ENCODE data around the gene MAGI2. TPM values are rescaled to one million over a fixed set of nuclear protein-coding genes. Genes with fewer than 3 reads are reported as not detected.
"Not testable (repeated sequence)": the region's sequence is repeated elsewhere in the genome, so short reads cannot be mapped to it uniquely, and the experiment has no call there.

MAGI2 gene
- total RNA-seq, 1 donor from 2014 or later: 6.0 TPM

GRCh38 chr7:78578686-78579085 lies 874.8 kb downstream of the MAGI2 start:
- no peak for DNase-seq (ENCODE audit: low read depth)

- DNase-seq (ENCODE audit: low read depth): not testable (repeated sequence)
These were observed 876.1 kb downstream of the MAGI2 start for GRCh38 chr7:78577174-78577952.

- DNase-seq (ENCODE audit: low read depth): peak; percentile 31
These were observed 877.2 kb downstream of the MAGI2 start for GRCh38 chr7:78576236-78576635.

- DNase-seq (ENCODE audit: low read depth): no peak
These were observed 882.2 kb downstream of the MAGI2 start for GRCh38 chr7:78571292-78571691.

GRCh38 chr7:78568690-78569089 lies 884.8 kb downstream of the MAGI2 start:
- DNase-seq (ENCODE audit: low read depth): no peak

GRCh38 chr7:78567836-78568235 lies 885.6 kb downstream of the MAGI2 start:
- no peak for DNase-seq (ENCODE audit: low read depth)

- DNase-seq (ENCODE audit: low read depth): no peak
These were observed 887.7 kb downstream of the MAGI2 start for GRCh38 chr7:78565784-78566183.

GRCh38 chr7:78563191-78563590 lies 890.3 kb downstream of the MAGI2 start:
- DNase-seq (ENCODE audit: low read depth): no peak

- peak; percentile 9 for DNase-seq (ENCODE audit: low read depth)
These were observed 891.3 kb downstream of the MAGI2 start for GRCh38 chr7:78562191-78562590.

- DNase-seq (ENCODE audit: low read depth): no peak
These were observed 894.9 kb downstream of the MAGI2 start for GRCh38 chr7:78558566-78558965.

GRCh38 chr7:78543976-78544375 lies 909.5 kb downstream of the MAGI2 start:
- peak; percentile 30 for DNase-seq (ENCODE audit: low read depth)

GRCh38 chr7:78542981-78543380 lies 910.5 kb downstream of the MAGI2 start:
- DNase-seq (ENCODE audit: low read depth): no peak

GRCh38 chr7:78542541-78542940 lies 910.9 kb downstream of the MAGI2 start:
- DNase-seq (ENCODE audit: low read depth): no peak

GRCh38 chr7:78539825-78540224 lies 913.6 kb downstream of the MAGI2 start:
- no peak for DNase-seq (ENCODE audit: low read depth)

GRCh38 chr7:78535655-78536054 lies 917.8 kb downstream of the MAGI2 start:
- DNase-seq (ENCODE audit: low read depth): no peak

- DNase-seq (ENCODE audit: low read depth): peak; percentile 47
These were observed 923.1 kb downstream of the MAGI2 start for GRCh38 chr7:78530351-78530750.

- no peak for DNase-seq (ENCODE audit: low read depth)
These were observed 924.1 kb downstream of the MAGI2 start for GRCh38 chr7:78529392-78529791.

GRCh38 chr7:78528964-78529363 lies 924.5 kb downstream of the MAGI2 start:
- no peak for DNase-seq (ENCODE audit: low read depth)

- no peak for DNase-seq (ENCODE audit: low read depth)
These were observed 929.5 kb downstream of the MAGI2 start for GRCh38 chr7:78523930-78524329.

GRCh38 chr7:78521961-78522360 lies 931.5 kb downstream of the MAGI2 start:
- no peak for DNase-seq (ENCODE audit: low read depth)

- no peak for DNase-seq (ENCODE audit: low read depth)
These were observed 937.0 kb downstream of the MAGI2 start for GRCh38 chr7:78516450-78516849.

- DNase-seq (ENCODE audit: low read depth): no peak
These were observed 938.8 kb downstream of the MAGI2 start for GRCh38 chr7:78514634-78515033.

- peak; percentile 72 for DNase-seq (ENCODE audit: low read depth)
These were observed 942.8 kb downstream of the MAGI2 start for GRCh38 chr7:78510580-78511188.

All from myocyte (in vitro differentiated cells).